Endothelial cell of umbilical vein (primary cell): ENCODE measurements around the gene LSP1. TPM values are rescaled to one million over a fixed set of nuclear protein-coding genes. Genes with fewer than 3 reads are reported as not detected.
"Not testable (repeated sequence)": the region's sequence is repeated elsewhere in the genome, so short reads cannot be mapped to it uniquely, and the experiment has no call there.

ENCODE experiments used
- BruUV-seq: library from RNA; stranded (reverse); fragments of 400-500 nt; replicated peaks from 2 replicates; lab custom pipeline; 2021; lab: Mats Ljungman, UMichigan
- CTCF ChIA-PET: fragments of 300-600, 350-600 bp; sonication (Branson Sonifier 250); formaldehyde crosslinking; loops from one replicate; lab custom pipeline; 2021; ENCODE audit warnings: antibody characterized with exemption, inconsistent platforms; lab: Charles Lee
- POLR2A ChIA-PET: fragments of 300-600, 350-600 bp; sonication (Branson Sonifier 250); formaldehyde crosslinking; loops from one replicate; lab custom pipeline; 2021; ENCODE audit warnings: antibody characterized with exemption, inconsistent platforms; lab: Charles Lee
- DNase-seq: peaks from one replicate; pipeline ENCODE4 v3.0.0-alpha.2; 2011; ENCODE audit warnings: low read depth, low spot score
- FAIRE-seq: peaks from 2 replicates; lab custom pipeline; 2011; peaks lifted over from hg19 to GRCh38; lab: Jason Lieb, UNC
- H2AFZ ChIP-seq: 2 replicates; pipeline ENCODE4 v1.6.0; 2012; ENCODE audit warnings: low read depth, low read length, control low read depth, inconsistent platforms
- H3K27ac ChIP-seq: 2 replicates; pipeline ENCODE4 v1.5.1; 2011; ENCODE audit warnings: low read depth, mild to moderate bottlenecking, control low read depth, low read length, moderate library complexity; ENCODE audit not compliant: insufficient read depth
- H3K27me3 ChIP-seq, 2 experiments: 2 replicates each; pipeline versions ENCODE4 v1.6.0 to v1.6.1; 2011; ENCODE audit warnings: low read length in 2 of 2, mixed read lengths in 1 of 2; ENCODE audit not compliant: control insufficient read depth in 2 of 2, insufficient read depth in 2 of 2
- H3K36me3 ChIP-seq, 2 experiments: 2 replicates in 1 of 2; 3 replicates in 1 of 2; pipeline ENCODE4 v1.5.1; 2011; ENCODE audit warnings: low read length in 2 of 2, mild to moderate bottlenecking in 1 of 2, moderate library complexity in 1 of 2; ENCODE audit not compliant: control insufficient read depth in 2 of 2, insufficient read depth in 2 of 2; ENCODE audit errors: extremely low read depth in 1 of 2
- H3K4me1 ChIP-seq: 3 replicates; pipeline ENCODE4 v1.5.1; 2011; ENCODE audit warnings: mild to moderate bottlenecking, low read length; ENCODE audit not compliant: control insufficient read depth, insufficient read depth; ENCODE audit errors: extremely low read depth
- H3K4me2 ChIP-seq: 2 replicates; pipeline ENCODE4 v1.6.1; 2011; ENCODE audit warnings: low read length, control low read depth, mixed read lengths; ENCODE audit not compliant: insufficient read depth
- H3K4me3 ChIP-seq, 3 experiments: fragments of 200-600 bp in 1 of 3; sonication (generic), shearing (Covaris generic) in 1 of 3; replicated peaks in 1 of 3; 2 replicates each; pipeline ENCODE4 v1.5.1; 2011 to 2016; ENCODE audit warnings: control low read depth in 3 of 3, low read length in 3 of 3, mild to moderate bottlenecking in 2 of 3, inconsistent platforms in 1 of 3, low read depth in 1 of 3, moderate library complexity in 1 of 3; ENCODE audit not compliant: insufficient read depth in 1 of 3
- H3K79me2 ChIP-seq: 2 replicates; pipeline ENCODE4 v1.6.0; 2012; ENCODE audit warnings: low read length, inconsistent platforms; ENCODE audit not compliant: control insufficient read depth, insufficient read depth
- H3K9ac ChIP-seq: replicated peaks from 2 replicates; pipeline ENCODE3; 2011; ENCODE audit warnings: low read length, control low read depth; ENCODE audit not compliant: insufficient read depth; ENCODE audit errors: extremely low read depth
- H3K9me1 ChIP-seq: replicated peaks from 3 replicates; pipeline ENCODE4 v1.6.0; 2011; ENCODE audit warnings: mild to moderate bottlenecking, low read length; ENCODE audit not compliant: control insufficient read depth, insufficient read depth; ENCODE audit errors: extremely low read depth
- H3K9me3 ChIP-seq: replicated peaks from 2 replicates; pipeline ENCODE4 v1.5.1; 2012; ENCODE audit warnings: low read length, inconsistent platforms; ENCODE audit not compliant: control insufficient read depth, insufficient read depth
- H4K20me1 ChIP-seq: replicated peaks from 2 replicates; pipeline ENCODE3; 2011; ENCODE audit warnings: mild to moderate bottlenecking, low read length; ENCODE audit not compliant: control insufficient read depth, insufficient read depth; ENCODE audit errors: extremely low read depth
- EZH2 ChIP-seq: IDR thresholded peaks from 2 replicates; pipeline ENCODE4 v1.6.1; 2012; ENCODE audit warnings: borderline replicate concordance, low read depth, mild to moderate bottlenecking, moderate library complexity, low read length, inconsistent platforms; ENCODE audit not compliant: severe bottlenecking
- FOS ChIP-seq: IDR thresholded peaks from 2 replicates; pipeline ENCODE4 v1.6.1; 2011; ENCODE audit warnings: mild to moderate bottlenecking, low read length, moderate library complexity, borderline replicate concordance; ENCODE audit not compliant: insufficient read depth
- GATA2 ChIP-seq: IDR thresholded peaks from 2 replicates; pipeline ENCODE4 v1.7.0; 2011; ENCODE audit warnings: low read depth, mild to moderate bottlenecking, moderate library complexity, mixed read lengths, low read length; ENCODE audit not compliant: insufficient read length, insufficient read depth
- JUN ChIP-seq: IDR thresholded peaks from 2 replicates; pipeline ENCODE4 v1.6.1; 2011; ENCODE audit warnings: borderline replicate concordance, low read depth; ENCODE audit not compliant: insufficient read length, insufficient read depth
- MYC ChIP-seq: IDR thresholded peaks from one replicate; pipeline ENCODE4 v1.6.1; 2011; ENCODE audit warnings: mild to moderate bottlenecking, low read depth, low read length
- POLR2A ChIP-seq: IDR thresholded peaks from 2 replicates; pipeline ENCODE4 v1.6.1; 2012; ENCODE audit warnings: low read depth, mild to moderate bottlenecking, control low read depth, low read length
- POLR2AphosphoS5 ChIP-seq: IDR thresholded peaks from 2 replicates; pipeline ENCODE4 v1.6.1; 2012; ENCODE audit warnings: low read depth, mild to moderate bottlenecking, control low read depth, low read length, moderate library complexity; ENCODE audit not compliant: insufficient read depth
- dilution Hi-C: fragments of 300-500 bp; cut with MboI; formaldehyde crosslinking; loops from one replicate; pipeline ENCODE4 v1.15.0; 2019; ENCODE audit warnings: low sequenced_read_pairs; ENCODE audit not compliant: extremely low pct_ligation_motif_present
- intact Hi-C: fragments of 100-400 bp; cut with micrococcal nuclease; formaldehyde crosslinking; loops from one replicate; pipeline ENCODE4 v1.10.0; 2022
- polyA plus RNA-seq, 4 experiments: library from polyadenylated mRNA; depleted of rRNA in 3 of 4; stranded (reverse) in 3 of 4; unstranded in 1 of 4; fragments of >200 nt; gene quantifications; 2 replicates each; pipeline versions ENCODE4 v1.2.1 to v1.2.3, GENCODE V29; 2011 to 2012; ENCODE audit warnings: missing spikeins in 1 of 4
- total RNA-seq: library from RNA; stranded (reverse); gene quantifications from 2 replicates; pipeline ENCODE4 v1.2.3, GENCODE V29; 2021
- TF ChIP-seq, protein P1 (sequence below): IDR thresholded peaks from 2 replicates; pipeline ENCODE4 v1.6.1; 2011; ENCODE audit not compliant: insufficient read depth, insufficient read length
- TF ChIP-seq, protein P2 (sequence below), 2 donors: IDR thresholded peaks; 1 replicate in 1 of 2; 2 replicates in 1 of 2; pipeline ENCODE4 v1.5.1; 2011; ENCODE audit warnings: low read length in 2 of 2, mild to moderate bottlenecking in 2 of 2, moderate library complexity in 2 of 2, control low read depth in 1 of 2, inconsistent platforms in 1 of 2, low read depth in 1 of 2; ENCODE audit not compliant: insufficient read depth in 1 of 2; ENCODE audit errors: extremely low read depth in 1 of 2

The LSP1 gene
- total and polyA plus RNA-seq, 2 donors (not counting 3 experiments of a cell fraction or from before 2014, with no cell fraction given): not detected

DNA sequence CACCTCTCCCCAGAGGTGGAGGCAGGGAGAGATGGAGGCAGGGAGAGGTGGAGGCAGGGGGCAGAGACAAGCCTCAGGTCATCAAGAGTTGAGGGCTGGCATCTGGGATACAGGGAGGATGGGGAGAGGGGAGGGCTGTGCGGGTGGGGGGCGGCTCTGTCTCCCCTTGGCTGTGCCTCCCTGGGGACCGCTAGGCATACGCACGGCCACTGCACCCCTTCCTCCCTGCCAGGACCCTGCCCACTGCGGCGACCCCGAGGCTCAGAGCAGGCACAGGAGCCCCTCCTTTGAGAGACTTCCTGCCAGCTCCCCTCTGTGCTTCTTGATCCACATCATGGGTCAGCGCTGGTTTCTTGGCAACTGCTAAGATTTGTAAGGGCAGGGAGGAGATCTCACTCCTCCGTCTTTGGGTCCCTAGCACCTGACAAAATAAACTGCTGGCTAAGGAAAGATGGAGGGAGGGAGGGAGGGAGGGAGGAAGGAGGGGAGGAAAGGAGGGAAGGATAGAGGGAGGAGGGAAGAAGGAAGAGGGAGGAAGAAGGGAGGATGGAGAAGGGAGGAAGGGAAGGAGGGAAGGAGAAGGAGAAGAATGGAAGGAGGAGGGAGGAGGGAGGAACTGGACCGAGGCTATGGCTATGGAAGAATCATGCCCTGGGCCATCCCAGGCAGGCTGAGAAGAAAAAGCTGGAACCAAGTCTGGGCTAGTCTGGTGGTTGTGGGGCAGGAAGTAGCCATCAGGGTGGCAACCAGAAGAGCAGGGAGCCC is 20.3 kb downstream of the LSP1 start:
- intact Hi-C loops: no loop called here
- Histone ChIP-seq H3K4me3 (no peak overlapping the region), H3K9ac (no peak overlapping the region), H2AFZ (no peak overlapping the region), H3K36me3 (no peaks in the 10 kb centered on the region), H4K20me1 (no peaks in the 10 kb centered on the region), H3K27me3 (peaks cover 0 to 3% of the 10 kb centered on the region in 2 experiments), H3K79me2 (no peaks in the 10 kb centered on the region), H3K9me3 (no peaks in the 10 kb centered on the region), H3K4me2 (no peak overlapping the region), H3K4me1 (no peaks in the 10 kb centered on the region), H3K9me1 (no peaks in the 10 kb centered on the region), H3K27ac (no peak overlapping the region)
- POLR2A ChIA-PET: no interaction called here
- no peak for FAIRE-seq
- no peak for TF ChIP-seq EZH2
- no peak for TF ChIP-seq GATA2
- TF ChIP-seq, protein P1, sequence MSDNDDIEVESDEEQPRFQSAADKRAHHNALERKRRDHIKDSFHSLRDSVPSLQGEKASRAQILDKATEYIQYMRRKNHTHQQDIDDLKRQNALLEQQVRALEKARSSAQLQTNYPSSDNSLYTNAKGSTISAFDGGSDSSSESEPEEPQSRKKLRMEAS: no peak
- no peak for TF ChIP-seq JUN
- no peak for TF ChIP-seq MYC
- TF ChIP-seq, protein P2, sequence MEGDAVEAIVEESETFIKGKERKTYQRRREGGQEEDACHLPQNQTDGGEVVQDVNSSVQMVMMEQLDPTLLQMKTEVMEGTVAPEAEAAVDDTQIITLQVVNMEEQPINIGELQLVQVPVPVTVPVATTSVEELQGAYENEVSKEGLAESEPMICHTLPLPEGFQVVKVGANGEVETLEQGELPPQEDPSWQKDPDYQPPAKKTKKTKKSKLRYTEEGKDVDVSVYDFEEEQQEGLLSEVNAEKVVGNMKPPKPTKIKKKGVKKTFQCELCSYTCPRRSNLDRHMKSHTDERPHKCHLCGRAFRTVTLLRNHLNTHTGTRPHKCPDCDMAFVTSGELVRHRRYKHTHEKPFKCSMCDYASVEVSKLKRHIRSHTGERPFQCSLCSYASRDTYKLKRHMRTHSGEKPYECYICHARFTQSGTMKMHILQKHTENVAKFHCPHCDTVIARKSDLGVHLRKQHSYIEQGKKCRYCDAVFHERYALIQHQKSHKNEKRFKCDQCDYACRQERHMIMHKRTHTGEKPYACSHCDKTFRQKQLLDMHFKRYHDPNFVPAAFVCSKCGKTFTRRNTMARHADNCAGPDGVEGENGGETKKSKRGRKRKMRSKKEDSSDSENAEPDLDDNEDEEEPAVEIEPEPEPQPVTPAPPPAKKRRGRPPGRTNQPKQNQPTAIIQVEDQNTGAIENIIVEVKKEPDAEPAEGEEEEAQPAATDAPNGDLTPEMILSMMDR (IDR thresholded peaks at IDR 0.05; ENCODE audit: extremely low read depth in 1 of 2, insufficient read depth in 1 of 2, low read depth in 1 of 2, low read length in 2 of 2): no peak
- no peak for TF ChIP-seq POLR2AphosphoS5
- no peak for TF ChIP-seq POLR2A
- TF ChIP-seq FOS: no peak
- no TSS peak for BruUV-seq
- DNase-seq: no peak
- CTCF ChIA-PET: interaction anchor here (0.7 kb wide), 1 partner anchor 9 kb away, joined by 3 read pairs; no protein-coding TSS in a partner anchor
- dilution Hi-C loops: no loop called here

DNA sequence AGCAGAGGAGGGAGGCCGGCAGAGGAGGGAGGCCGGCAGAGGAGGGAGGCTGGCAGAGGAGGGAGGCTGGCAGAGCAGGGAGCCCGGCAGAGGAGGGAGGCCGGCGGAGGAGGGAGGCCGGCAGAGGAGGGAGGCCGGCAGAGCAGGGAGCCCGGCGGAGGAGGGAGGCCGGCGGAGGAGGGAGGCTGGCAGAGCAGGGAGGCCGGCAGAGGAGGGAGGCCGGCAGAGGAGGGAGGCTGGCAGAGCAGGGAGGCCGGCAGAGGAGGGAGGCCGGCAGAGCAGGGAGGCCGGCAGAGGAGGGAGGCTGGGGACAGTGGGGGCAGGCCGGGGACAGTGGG is 20.9 kb downstream of the LSP1 start:
- FAIRE-seq, H3K9me3 ChIP-seq, H3K79me2 ChIP-seq, BruUV-seq, H3K4me1 ChIP-seq, H3K27ac ChIP-seq, intact Hi-C loops, H3K9ac ChIP-seq, H3K4me2 ChIP-seq, H3K36me3 ChIP-seq, H3K4me3 ChIP-seq, CTCF ChIA-PET, dilution Hi-C loops, H3K9me1 ChIP-seq, H3K27me3 ChIP-seq, DNase-seq, H4K20me1 ChIP-seq, H2AFZ ChIP-seq, POLR2A ChIA-PET: not testable (repeated sequence)
